ENCODE data around the gene ERI3.

Gene ERI3

DNA sequence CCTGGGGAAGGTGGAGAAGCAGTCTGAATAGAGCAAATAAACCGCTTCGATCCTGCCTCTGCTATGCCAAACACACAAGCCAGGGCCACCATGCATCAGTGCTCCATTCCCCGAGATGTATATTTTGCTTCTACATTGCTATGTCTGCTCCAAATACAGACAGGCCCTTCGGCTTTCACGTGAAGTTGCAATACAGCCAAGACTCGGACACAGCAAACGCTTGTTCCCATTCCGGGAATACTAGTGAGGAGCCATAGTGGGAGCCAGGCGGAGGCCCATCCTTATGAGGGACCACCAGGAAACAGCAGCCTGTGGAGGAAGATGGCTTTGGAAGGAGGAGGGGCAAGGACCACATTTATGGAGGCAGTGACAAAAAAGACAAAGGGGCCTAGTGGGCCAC lies 22.6 kb downstream of the ERI3 start:
- no peaks in the 10 kb centered on the region for H3K27me3 ChIP-seq (ENCODE audit: insufficient read depth, poor library complexity, severe bottlenecking)
- DNase-seq (ENCODE audit: low read depth in 1 of 2, low spot score in 1 of 2), result no peak
- H3K4me3 ChIP-seq (replicated peaks; ENCODE audit: insufficient read depth, low read length), result no peak overlapping the region
- H3K27ac ChIP-seq (replicated peaks), result no peak overlapping the region
- TF ChIP-seq, protein P1, sequence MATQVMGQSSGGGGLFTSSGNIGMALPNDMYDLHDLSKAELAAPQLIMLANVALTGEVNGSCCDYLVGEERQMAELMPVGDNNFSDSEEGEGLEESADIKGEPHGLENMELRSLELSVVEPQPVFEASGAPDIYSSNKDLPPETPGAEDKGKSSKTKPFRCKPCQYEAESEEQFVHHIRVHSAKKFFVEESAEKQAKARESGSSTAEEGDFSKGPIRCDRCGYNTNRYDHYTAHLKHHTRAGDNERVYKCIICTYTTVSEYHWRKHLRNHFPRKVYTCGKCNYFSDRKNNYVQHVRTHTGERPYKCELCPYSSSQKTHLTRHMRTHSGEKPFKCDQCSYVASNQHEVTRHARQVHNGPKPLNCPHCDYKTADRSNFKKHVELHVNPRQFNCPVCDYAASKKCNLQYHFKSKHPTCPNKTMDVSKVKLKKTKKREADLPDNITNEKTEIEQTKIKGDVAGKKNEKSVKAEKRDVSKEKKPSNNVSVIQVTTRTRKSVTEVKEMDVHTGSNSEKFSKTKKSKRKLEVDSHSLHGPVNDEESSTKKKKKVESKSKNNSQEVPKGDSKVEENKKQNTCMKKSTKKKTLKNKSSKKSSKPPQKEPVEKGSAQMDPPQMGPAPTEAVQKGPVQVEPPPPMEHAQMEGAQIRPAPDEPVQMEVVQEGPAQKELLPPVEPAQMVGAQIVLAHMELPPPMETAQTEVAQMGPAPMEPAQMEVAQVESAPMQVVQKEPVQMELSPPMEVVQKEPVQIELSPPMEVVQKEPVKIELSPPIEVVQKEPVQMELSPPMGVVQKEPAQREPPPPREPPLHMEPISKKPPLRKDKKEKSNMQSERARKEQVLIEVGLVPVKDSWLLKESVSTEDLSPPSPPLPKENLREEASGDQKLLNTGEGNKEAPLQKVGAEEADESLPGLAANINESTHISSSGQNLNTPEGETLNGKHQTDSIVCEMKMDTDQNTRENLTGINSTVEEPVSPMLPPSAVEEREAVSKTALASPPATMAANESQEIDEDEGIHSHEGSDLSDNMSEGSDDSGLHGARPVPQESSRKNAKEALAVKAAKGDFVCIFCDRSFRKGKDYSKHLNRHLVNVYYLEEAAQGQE (IDR thresholded peaks at IDR 0.05; ENCODE audit: insufficient replicate concordance, low read depth), result no peak
- TF ChIP-seq SPI1 (IDR thresholded peaks at IDR 0.05; ENCODE audit: borderline replicate concordance, low read depth) (no peak), POLR2AphosphoS5 (IDR thresholded peaks at IDR 0.05; ENCODE audit: low read depth) (no peak), GABPA (IDR thresholded peaks at IDR 0.05; ENCODE audit: low read depth) (no peak)
- TF ChIP-seq, protein P2, sequence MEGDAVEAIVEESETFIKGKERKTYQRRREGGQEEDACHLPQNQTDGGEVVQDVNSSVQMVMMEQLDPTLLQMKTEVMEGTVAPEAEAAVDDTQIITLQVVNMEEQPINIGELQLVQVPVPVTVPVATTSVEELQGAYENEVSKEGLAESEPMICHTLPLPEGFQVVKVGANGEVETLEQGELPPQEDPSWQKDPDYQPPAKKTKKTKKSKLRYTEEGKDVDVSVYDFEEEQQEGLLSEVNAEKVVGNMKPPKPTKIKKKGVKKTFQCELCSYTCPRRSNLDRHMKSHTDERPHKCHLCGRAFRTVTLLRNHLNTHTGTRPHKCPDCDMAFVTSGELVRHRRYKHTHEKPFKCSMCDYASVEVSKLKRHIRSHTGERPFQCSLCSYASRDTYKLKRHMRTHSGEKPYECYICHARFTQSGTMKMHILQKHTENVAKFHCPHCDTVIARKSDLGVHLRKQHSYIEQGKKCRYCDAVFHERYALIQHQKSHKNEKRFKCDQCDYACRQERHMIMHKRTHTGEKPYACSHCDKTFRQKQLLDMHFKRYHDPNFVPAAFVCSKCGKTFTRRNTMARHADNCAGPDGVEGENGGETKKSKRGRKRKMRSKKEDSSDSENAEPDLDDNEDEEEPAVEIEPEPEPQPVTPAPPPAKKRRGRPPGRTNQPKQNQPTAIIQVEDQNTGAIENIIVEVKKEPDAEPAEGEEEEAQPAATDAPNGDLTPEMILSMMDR (IDR thresholded peaks at IDR 0.05; ENCODE audit: insufficient read depth, low read length), result no peak

DNA sequence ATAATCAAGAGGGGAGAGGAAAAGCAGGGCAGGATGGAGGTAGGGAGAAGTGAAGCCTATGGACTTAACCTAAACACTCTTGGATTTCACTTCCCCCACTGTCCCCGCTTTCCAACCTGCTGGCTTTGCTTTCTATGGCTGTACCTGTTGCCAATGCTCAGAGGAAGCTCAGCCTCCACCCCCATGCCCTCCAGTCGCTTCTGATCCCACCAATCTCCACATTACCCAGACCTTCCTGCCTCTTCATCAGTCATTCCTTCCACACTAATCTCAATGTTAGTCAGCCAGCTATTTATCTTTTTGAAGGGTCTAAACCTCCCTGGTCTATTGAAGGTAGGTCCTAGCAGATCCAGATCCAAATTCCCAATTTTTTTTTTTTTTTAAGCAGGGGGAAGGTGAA lies 24.1 kb downstream of the ERI3 start:
- no peaks in the 10 kb centered on the region for H3K27me3 ChIP-seq (ENCODE audit: insufficient read depth, poor library complexity, severe bottlenecking)
- H3K4me3 ChIP-seq (replicated peaks; ENCODE audit: insufficient read depth, low read length), result no peak overlapping the region
- DNase-seq (ENCODE audit: low read depth in 1 of 2, low spot score in 1 of 2), result no peak
- H3K27ac ChIP-seq (replicated peaks), result no peak overlapping the region
- TF ChIP-seq POLR2AphosphoS5 (IDR thresholded peaks at IDR 0.05; ENCODE audit: low read depth) (no peak), GABPA (IDR thresholded peaks at IDR 0.05; ENCODE audit: low read depth) (no peak), SPI1 (IDR thresholded peaks at IDR 0.05; ENCODE audit: borderline replicate concordance, low read depth) (no peak)
- TF ChIP-seq, protein P1 (IDR thresholded peaks at IDR 0.05; ENCODE audit: insufficient replicate concordance, low read depth), result no peak
- TF ChIP-seq, protein P2 (IDR thresholded peaks at IDR 0.05; ENCODE audit: insufficient read depth, low read length), result no peak

DNA sequence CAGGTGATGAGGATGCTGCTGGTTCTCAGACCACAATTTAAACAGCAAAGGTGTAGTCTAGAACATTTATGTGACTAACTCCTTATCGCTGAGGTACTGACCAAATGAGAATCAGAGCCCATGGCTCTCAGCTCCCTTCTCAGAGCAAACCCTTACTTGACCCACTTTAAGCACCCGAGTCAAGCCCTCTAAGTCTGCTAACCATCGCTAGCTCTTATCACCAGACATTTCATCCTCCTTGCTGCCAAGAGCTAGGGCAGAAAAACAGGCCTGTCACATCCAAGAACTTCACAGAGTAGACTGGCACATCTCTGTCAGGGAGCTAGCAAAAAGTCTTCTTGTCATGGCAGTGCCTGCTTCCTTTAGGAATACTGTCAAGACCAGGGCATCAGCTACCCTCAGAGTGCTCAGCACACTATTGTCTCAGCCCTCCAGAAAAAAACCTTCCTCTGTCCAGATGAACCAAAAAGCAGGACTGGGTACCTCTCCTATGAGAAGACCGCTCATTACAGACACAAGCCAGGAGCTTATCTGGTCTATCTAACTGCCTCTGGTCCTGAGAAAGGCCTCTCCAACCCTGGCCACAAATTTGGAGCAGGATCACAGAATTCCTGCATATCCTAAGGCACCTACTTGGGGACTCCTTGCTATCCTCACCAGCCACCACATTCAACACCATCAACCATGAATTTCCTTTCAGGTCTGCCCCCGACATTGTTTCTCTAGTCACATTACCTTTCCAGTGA lies 26.2 kb downstream of the ERI3 start:
- no peak for DNase-seq (ENCODE audit: low read depth in 1 of 2, low spot score in 1 of 2)
- no peak overlapping the region for H3K4me3 ChIP-seq (replicated peaks; ENCODE audit: insufficient read depth, low read length)
- no peaks in the 10 kb centered on the region for H3K27me3 ChIP-seq (ENCODE audit: insufficient read depth, poor library complexity, severe bottlenecking)
- TF ChIP-seq, protein P1 (IDR thresholded peaks at IDR 0.05; ENCODE audit: insufficient replicate concordance, low read depth), result no peak
- TF ChIP-seq, protein P2 (IDR thresholded peaks at IDR 0.05; ENCODE audit: insufficient read depth, low read length), result no peak
- TF ChIP-seq POLR2AphosphoS5 (IDR thresholded peaks at IDR 0.05; ENCODE audit: low read depth), result no peak
- TF ChIP-seq GABPA (IDR thresholded peaks at IDR 0.05; ENCODE audit: low read depth), result no peak
- TF ChIP-seq SPI1 (IDR thresholded peaks at IDR 0.05; ENCODE audit: borderline replicate concordance, low read depth), result no peak
- no peak overlapping the region for H3K27ac ChIP-seq (replicated peaks)
